ENCODE data around the gene HELZ2. TPM values are rescaled to one million over a fixed set of nuclear protein-coding genes. Genes with fewer than 3 reads are reported as not detected.

HELZ2 gene
- total and polyA plus RNA-seq, 2 experiments from 2014 or later: 5.2 to 48.9 TPM

DNA sequence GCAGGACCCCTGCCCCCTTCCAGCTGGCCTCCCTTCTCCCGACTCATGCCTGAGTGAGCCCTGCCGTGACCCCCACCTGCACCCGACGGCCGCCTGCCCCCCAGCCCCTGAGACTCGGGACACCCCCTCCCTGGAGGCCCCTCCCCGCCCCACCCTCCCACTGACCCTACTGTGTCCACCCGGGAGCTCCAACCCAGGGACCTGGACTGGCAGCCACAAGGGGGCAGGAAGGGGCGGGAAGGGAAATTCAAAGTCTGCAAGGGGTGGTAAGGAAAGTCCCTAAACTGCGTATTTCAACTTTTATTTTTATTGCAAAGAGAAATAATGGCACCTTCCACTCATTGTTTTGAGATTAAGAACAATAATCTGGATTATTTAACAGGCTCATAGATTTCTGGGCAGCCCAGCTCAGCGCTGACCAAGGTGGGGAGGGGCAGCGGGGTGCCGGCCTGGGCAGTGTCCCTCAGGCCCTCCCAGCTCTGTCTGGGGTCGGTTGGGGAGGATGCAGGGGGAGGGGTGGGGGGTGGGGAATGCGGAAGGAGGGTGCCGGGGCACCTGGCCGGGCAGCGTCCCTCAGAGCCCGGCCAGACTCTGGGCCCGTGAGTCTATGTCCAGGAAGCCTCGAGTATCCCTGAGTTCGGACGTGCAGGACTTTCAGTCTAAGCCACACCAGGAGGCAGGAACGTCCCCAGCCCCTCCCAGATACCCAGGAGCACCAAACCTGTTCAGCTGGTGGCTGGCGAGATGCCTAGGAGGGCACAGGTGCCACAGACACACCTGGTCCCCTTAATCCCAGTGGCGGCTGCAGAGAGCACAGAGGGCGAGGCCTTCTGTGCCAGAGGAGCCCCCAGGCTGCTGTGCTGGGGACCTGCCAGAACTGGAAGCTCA lies 35.6 kb downstream of the HELZ2 start:
- no peaks in the 10 kb centered on the region for H3K4me1 ChIP-seq (ENCODE audit: insufficient read depth)
- peak overlapping the region; percentile 32; the same call in 1 of the 2 replicates for H2AFZ ChIP-seq
- peak overlapping the region; percentile 84 for H3K4me2 ChIP-seq
- H3F3A ChIP-seq (replicated peaks; ENCODE audit: low read depth): no peaks in the 10 kb centered on the region
- H3K9me3 Mint-ChIP-seq: no peaks in the 10 kb centered on the region; the same call in 2 of the 3 replicates
- peak; percentile 28 for ATAC-seq
- H3K9me2 ChIP-seq (ENCODE audit: insufficient read depth): no peaks in the 10 kb centered on the region
- DNase-seq (ENCODE audit: low spot score): peak; percentile 66
- no peaks in the 10 kb centered on the region; the same call in 2 of the 3 replicates for H3K36me3 Mint-ChIP-seq (ENCODE audit: low read depth)
- peaks cover 5% of the 10 kb centered on the region; the same call in 2 of the 3 replicates for H3K4me1 Mint-ChIP-seq
- H3K4me3 Mint-ChIP-seq: peak overlapping the region; percentile 60; the same call in 2 of the 3 replicates
- H4K20me1 ChIP-seq (replicated peaks; ENCODE audit: insufficient read depth): no peaks in the 10 kb centered on the region
- H3K27me3 ChIP-seq (ENCODE audit: insufficient read depth): no peaks in the 10 kb centered on the region
- H3K79me2 ChIP-seq (replicated peaks; ENCODE audit: insufficient read depth): no peaks in the 10 kb centered on the region
- H3K27ac ChIP-seq (ENCODE audit: low read depth): no peak overlapping the region
- peak overlapping the region; percentile 51; the same call in 1 of the 2 replicates for H3K4me3 ChIP-seq
- peaks cover 9% of the 10 kb centered on the region for H3K27me3 Mint-ChIP-seq (ENCODE audit: insufficient read depth, low read depth, poor library complexity)
- TF ChIP-seq CTCF (conservative IDR thresholded peaks at IDR 0.05; ENCODE audit: low read depth in 2 of 2) (peak in 1 of 2 experiments; percentile 62; a peak in 2 of 4 replicates), STAT1 (IDR thresholded peaks at IDR 0.05; ENCODE audit: unreplicated experiment) (no peak)
- no peak overlapping the region for H3K27ac Mint-ChIP-seq
- H3K36me3 ChIP-seq (ENCODE audit: insufficient read depth): no peaks in the 10 kb centered on the region

GRCh38 chr20:63537525-63538203 lies 36.4 kb downstream of the HELZ2 start:
- H3K27me3 Mint-ChIP-seq (ENCODE audit: insufficient read depth, low read depth, poor library complexity): peaks cover 9% of the 10 kb centered on the region
- DNase-seq (ENCODE audit: low spot score): peak; percentile 92
- Histone ChIP-seq H3K79me2 (replicated peaks; ENCODE audit: insufficient read depth) (no peaks in the 10 kb centered on the region), H3K9me2 (ENCODE audit: insufficient read depth) (no peaks in the 10 kb centered on the region), H3K4me3 (peak overlapping the region; percentile 51; the same call in 1 of the 2 replicates), H3K36me3 (ENCODE audit: insufficient read depth) (no peaks in the 10 kb centered on the region), H3K27ac (ENCODE audit: low read depth) (no peak overlapping the region), H4K20me1 (replicated peaks; ENCODE audit: insufficient read depth) (no peaks in the 10 kb centered on the region), H3K4me2 (peak overlapping the region; percentile 84), H3K27me3 (ENCODE audit: insufficient read depth) (no peaks in the 10 kb centered on the region), H3F3A (replicated peaks; ENCODE audit: low read depth) (no peaks in the 10 kb centered on the region), H2AFZ (peak overlapping the region; percentile 96), H3K4me1 (ENCODE audit: insufficient read depth) (no peaks in the 10 kb centered on the region)
- TF ChIP-seq CTCF (conservative IDR thresholded peaks at IDR 0.05; ENCODE audit: low read depth in 2 of 2) (peak; percentile 67 to 97), CREB1 (CRISPR knock-in tag; IDR thresholded peaks at IDR 0.05; ENCODE audit: low read depth) (peak; percentile 36; the same call in 1 of the 2 replicates), EZH2phosphoT487 (IDR thresholded peaks at IDR 0.05; ENCODE audit: unreplicated experiment) (no peak), REST (IDR thresholded peaks at IDR 0.05; ENCODE audit: unreplicated experiment) (no peak)
- no peaks in the 10 kb centered on the region for H3K9me3 Mint-ChIP-seq
- no peak overlapping the region for H3K27ac Mint-ChIP-seq
- H3K4me3 Mint-ChIP-seq: peak overlapping the region; percentile 60
- H3K4me1 Mint-ChIP-seq: peaks cover 5% of the 10 kb centered on the region; the same call in 2 of the 3 replicates
- peak; percentile 79 for ATAC-seq
- H3K36me3 Mint-ChIP-seq (ENCODE audit: low read depth): no peaks in the 10 kb centered on the region
